PC-3 (cell line): Measurements from ENCODE around the gene NAT9.

ENCODE experiments used
- EZH2 ChIP-seq: fragments of 300-600 bp; sonication (generic); IDR thresholded peaks from one replicate; pipeline ENCODE4 v1.6.1; 2017; ENCODE audit warnings: antibody characterized with exemption, mild to moderate bottlenecking, low read length; ENCODE audit not compliant: unreplicated experiment
- TF ChIP-seq, protein P1 (sequence below): fragments of 300-600 bp; sonication (generic); conservative IDR thresholded peaks from 2 replicates; pipeline ENCODE4 v1.5.1; 2017; ENCODE audit warnings: antibody characterized with exemption, low read depth, mild to moderate bottlenecking, low read length

DNA sequence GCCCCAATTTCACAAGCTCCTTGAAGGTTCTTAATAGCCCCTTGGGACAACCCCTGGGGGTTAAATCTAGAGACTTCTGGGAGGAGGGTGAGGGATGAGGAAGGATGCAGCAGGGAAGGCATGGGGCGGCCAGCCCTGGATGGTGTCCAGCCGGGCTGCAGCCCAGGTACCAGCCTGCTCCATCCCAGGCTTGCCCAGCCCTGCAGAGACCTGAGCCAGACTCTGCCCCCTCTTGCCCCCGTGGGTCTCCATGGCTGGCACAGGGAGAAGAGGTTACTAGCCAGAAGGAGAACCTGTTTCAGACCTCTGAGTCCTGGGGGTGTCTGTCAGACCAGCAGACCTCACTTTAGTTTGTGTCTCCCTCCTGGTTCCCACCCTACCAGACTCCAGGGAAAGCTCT lies 19.3 kb downstream of the NAT9 start:
- TF ChIP-seq, protein P1, sequence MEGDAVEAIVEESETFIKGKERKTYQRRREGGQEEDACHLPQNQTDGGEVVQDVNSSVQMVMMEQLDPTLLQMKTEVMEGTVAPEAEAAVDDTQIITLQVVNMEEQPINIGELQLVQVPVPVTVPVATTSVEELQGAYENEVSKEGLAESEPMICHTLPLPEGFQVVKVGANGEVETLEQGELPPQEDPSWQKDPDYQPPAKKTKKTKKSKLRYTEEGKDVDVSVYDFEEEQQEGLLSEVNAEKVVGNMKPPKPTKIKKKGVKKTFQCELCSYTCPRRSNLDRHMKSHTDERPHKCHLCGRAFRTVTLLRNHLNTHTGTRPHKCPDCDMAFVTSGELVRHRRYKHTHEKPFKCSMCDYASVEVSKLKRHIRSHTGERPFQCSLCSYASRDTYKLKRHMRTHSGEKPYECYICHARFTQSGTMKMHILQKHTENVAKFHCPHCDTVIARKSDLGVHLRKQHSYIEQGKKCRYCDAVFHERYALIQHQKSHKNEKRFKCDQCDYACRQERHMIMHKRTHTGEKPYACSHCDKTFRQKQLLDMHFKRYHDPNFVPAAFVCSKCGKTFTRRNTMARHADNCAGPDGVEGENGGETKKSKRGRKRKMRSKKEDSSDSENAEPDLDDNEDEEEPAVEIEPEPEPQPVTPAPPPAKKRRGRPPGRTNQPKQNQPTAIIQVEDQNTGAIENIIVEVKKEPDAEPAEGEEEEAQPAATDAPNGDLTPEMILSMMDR = no peak
- TF ChIP-seq EZH2 = no peak
